Erythroblast (primary cell): ENCODE results near the gene ETNK1.

Experiments
- GATA1 ChIP-seq: IDR thresholded peaks from 2 replicates; pipeline ENCODE4 v1.6.1; 2011; ENCODE audit warnings: low read depth, mild to moderate bottlenecking, control low read depth, low read length, moderate library complexity
- POLR2A ChIP-seq: IDR thresholded peaks from 2 replicates; pipeline ENCODE4 v1.6.1; 2011; ENCODE audit warnings: mild to moderate bottlenecking, low read length

- TF ChIP-seq POLR2A (no peak), GATA1 (no peak)
Measured at GRCh38 chr12:22627371-22627770, 2.4 kb downstream of the ETNK1 start.
